NOMO-1 treated with dmso at 0.1 percent for 144 hours (cell line): ENCODE results near the gene SCCPDH.
"Not testable (repeated sequence)": the region's sequence is repeated elsewhere in the genome, so short reads cannot be mapped to it uniquely, and the experiment has no call there.

ENCODE experiments used
- DNase-seq: peaks from one replicate; lab custom pipeline; 2025; ENCODE audit not compliant: unreplicated experiment; lab: John Stamatoyannopoulos, UW

The SCCPDH gene

DNA sequence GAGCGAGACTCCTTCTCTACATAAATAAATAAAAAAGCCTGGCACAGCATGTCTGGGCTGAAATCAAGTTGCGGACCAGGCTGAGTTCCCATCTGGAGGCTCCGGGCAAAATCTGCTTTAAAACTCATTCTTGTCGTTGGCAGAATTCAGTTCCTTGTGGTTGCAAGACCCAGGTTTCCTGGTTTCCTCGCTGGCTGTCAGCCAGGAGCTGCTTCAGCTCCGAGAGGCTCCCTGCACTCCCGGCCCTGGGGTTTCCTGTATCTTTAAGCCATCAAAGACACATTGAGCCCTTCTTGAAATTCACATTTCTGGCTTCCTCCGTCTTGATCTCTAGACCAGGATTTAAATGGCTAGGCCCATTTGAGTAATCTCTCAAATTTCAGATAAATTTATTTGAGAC is 20.6 kb upstream of the SCCPDH start:
- DNase-seq: no peak

DNA sequence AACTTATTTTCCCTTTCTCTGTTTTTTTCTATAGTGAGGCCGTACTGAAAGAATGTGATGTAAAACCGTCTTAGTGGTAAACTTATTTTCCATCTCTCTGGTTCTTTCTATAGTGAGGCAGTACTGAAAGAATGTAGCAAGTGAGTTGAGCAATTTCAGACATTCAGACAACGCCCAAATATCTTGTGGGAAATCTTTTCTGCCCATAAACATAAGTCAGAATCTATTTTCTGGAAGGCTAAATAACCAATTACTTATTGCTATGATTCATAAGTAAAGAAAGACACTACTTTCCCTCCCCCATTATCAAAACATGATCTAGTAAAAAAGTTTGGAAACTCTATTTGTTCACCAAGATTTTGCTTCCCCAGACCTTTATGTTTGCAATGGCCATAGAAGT is 18.8 kb upstream of the SCCPDH start:
- DNase-seq: no peak

DNA sequence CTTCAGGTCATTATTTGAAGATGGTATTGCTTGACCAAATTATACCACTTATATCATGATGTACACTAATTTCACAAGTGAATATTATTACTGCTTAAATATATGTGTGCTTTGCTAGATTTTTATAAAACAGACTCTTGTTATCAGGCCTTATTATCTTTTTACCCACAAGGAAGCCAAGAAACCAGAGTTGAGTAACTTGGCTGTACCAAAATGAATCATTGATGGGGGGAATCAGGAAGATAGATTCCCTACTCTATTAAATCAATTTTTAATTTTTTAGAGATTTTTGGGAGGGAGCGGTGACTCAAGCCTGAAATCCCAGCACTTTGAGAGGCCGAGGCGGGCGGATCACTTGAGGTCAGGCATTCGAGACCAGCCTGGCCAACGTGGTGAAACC is 16.0 kb upstream of the SCCPDH start:
- DNase-seq: no peak

DNA sequence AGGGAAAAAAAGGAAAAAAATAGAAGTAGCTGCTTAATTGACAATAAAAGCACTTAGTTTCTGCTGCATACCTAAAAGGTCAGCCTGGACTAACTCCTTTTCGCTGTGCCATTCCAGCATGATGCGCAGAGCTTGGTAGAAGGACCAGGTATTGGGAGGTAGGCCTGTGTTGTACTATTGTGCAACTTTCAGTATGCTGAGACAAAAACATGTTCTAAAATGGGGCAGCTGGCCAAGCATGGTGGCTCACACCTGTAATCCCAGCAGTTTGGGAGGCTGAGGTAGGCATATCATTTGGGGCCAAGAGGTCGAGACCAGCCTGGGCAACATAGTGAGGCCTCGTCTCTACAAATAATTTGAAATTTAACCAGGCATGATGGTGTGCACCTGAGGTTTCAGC is 15.0 kb upstream of the SCCPDH start:
- no peak for DNase-seq

DNA sequence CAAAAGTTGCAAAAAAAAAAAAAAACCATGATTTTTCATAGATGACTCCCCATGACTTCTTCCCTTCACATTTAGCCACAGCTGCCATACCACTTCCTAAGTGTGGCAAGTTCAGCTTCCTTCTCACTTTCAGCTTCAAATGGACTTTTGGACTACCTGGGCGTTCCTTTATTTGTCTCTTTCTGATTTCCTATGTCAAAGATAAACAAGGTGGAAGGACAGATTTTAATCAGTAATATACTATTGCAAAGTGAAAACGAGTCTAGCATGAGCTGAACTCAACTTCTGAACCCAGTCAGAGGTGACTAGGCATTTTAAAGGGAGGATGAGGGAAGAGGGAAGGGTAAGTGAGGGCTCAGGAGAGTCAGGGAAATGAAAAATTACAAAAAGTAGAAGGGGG is 14.4 kb upstream of the SCCPDH start:
- DNase-seq: peak; percentile 19

DNA sequence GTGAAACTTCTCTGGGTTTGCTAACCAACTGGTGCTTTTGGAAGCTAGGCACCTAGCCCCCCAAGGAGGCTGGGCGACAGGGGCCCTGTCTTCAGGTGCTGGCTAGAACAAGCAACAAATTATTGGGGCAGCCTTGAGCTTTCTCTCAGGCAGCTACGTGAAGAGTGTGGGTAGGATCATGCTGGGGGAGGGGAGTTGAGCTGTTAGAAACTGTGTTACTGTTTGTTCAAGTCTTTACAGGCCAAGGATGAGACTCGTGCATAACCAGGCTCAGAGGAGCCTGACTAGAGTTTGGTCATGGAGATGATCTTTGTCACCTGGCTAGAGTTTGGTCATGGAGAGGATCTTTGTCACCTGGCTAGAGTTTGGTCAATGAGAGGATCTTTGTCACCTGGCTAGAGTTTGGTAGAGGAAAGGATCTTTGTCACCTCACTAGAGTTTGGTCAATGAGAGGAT is 12.6 kb upstream of the SCCPDH start:
- DNase-seq: no peak

DNA sequence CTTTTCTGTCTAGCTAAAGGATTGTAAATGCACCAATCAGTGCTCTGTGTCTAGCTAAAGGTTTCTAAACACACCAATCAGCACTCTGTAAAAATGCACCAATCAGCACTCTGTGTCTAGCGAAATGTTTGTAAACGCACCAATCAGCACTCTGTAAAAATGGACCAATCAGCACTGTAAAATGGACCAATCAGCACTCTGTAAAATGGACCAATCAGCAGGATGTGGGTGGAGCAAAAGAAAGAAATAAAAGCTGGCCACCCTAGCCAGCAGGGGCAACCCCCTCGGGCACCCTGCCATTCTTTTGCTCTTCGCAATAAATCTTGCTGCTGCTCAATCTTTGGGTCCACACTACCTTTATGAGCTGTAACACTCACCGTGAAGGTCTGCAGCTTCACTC is 11.8 kb upstream of the SCCPDH start:
- DNase-seq: not testable (repeated sequence)

DNA sequence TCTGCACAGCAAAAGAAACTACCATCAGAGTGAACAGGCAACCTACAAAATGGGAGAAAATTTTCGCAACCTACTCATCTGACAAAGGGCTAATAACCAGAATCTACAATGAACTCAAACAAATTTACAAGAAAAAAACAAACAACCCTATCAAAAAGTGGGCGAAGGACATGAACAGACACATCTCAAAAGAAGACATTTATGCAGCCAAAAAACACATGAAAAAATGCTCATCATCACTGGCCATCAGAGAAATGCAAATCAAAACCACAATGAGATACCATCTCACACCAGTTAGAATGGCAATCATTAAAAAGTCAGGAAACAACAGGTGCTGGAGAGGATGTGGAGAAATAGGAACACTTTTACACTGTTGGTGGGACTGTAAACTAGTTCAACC is 4.8 kb upstream of the SCCPDH start:
- not testable (repeated sequence) for DNase-seq

DNA sequence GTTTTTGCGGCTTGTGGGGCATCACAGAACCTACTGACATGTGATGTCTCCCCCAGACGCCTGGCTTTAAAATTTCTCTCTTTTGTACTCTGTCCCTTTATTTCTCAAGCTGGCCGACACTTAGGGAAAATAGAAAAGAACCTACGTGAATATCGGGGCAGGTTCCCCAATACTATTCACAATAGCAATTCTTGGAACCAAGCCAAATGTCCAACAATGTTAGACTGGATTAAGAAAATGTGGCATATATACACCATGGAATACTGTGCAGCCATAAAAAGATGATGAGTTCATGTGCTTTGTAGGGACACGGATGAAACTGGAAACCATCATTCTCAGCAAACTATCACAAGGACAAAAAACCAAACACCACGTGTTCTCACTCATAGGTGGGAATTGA is 3.4 kb upstream of the SCCPDH start:
- DNase-seq: not testable (repeated sequence)

DNA sequence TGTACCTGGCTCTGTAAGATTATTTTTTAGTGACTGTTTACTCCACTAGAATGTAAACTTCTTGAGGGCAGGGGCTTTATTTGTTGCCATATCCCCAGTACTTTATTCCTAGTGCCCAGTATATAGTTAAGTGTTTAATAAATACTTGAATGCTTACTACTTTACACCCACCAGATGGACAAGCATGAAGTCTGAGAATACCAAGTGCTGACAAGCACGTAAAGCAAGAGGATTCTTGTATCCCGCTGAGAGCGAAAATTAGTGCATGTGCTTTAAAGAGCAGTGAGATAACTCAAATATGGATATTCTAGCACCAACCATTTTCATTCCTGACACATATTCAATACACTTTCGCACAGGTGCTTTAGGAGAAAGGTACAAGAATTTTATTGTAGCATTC is 1.5 kb upstream of the SCCPDH start:
- no peak for DNase-seq

DNA sequence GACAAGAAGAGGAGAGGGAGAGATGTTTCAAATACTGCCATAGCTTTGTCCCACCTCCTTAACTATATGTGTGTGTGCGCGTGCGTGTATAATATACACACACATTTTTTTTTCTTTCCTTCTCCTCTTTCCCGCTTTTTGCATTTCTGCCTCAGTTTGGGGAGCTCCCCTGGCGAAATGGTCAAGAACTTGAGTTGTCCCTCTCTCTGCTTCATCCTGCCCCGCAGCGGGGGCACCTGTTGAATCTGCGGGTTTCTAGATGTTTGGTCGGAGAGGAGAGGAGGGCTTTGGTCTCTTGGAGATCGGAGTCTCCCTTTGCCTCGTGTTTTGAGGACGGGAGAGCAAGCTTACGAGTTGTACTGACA is 504 bp downstream of the SCCPDH start:
- no peak for DNase-seq

DNA sequence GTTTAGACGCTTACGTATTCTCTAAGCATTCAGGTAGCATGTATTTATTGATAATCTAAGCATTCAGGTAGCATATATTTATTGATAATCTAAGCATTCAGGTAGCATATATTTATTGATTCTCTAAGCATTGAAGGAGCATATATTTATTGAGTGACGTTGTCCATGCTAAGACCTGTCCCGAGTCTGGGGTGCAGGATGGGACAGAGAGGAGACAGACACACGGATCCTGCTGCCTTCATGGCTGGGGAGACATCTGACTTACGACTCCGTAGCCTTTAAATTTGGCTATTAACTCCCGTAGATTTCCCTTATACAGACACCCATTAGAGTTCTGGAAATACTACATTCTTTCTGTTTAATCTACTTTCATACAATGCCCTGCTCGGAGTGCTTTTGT is 982 bp downstream of the SCCPDH start:
- DNase-seq: no peak

DNA sequence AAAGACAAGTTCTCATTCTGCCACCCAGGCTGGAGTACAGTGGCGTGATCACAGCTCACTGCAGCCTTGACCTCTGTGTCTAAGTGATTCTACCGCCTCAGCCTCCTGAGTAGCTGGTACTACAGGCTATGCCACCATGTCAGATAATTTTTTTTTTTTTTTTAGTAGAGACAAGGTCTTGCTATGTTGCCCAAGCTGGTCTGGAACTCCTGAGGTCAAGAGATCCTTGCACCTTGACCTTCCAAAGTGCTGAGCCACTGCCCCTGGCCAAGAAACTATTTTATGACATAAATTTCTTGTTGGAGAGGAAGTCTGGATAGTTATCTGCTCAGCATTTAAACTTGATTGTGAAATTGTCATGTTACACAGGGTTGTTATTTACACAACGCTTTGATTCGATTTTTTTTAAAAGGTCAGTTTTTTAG is 2.1 kb downstream of the SCCPDH start:
- no peak for DNase-seq

DNA sequence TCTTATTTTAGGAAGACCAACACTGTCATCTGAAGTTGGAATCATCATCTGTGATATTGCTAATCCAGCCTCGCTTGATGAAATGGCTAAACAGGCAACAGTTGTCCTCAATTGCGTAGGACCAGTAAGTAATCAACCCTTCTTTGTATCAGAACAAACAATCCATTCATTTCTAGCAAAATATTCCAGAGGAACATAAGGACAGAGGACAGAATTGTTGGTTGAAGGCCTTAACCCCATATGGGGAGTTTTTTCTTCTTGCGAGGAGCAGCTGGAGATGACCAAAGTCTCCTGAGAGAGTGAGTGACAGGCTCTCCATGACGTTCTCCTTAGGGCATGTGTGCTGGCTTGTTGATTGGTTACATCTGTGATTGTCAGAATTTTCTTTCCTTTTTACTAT is 2.7 kb downstream of the SCCPDH start:
- DNase-seq: no peak

DNA sequence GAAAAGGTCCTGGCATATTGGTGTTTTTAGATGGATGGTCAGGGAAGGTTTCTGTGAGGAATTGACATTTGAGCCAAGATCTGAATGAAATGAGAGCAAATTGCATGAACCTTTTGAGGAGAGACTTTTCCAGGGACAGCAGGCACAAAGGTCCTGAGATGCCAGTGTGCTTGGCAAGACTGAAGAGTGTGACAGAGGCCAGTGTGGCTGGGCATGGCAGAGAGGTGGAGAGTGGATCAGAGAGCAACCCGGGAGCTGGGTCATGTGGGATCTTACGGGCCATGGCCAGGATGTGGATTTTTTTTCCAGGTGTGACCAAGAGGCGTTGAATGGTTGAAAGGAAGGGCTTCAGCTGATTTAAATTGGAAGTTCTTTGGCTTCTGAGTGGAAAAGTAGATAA is 3.4 kb downstream of the SCCPDH start:
- no peak for DNase-seq

DNA sequence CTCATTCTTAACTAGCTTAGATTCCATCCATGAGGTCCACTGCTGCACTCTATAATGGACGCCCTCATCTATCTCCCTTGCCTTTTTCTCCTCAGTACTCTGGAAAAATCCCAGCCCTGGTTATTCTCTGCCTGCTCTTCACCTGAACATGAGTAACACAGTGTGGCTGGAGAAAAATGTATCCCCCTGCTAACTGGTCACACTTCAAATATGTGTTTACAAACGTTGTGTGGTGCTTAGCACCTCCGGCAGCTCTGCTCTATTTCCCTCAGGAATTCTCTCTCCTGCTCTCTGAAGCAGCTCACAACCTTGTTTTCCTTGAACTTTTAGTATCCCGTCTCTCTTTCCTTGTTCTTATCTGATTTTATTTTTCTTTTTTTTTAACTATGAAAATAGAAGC is 4.1 kb downstream of the SCCPDH start:
- no peak for DNase-seq

DNA sequence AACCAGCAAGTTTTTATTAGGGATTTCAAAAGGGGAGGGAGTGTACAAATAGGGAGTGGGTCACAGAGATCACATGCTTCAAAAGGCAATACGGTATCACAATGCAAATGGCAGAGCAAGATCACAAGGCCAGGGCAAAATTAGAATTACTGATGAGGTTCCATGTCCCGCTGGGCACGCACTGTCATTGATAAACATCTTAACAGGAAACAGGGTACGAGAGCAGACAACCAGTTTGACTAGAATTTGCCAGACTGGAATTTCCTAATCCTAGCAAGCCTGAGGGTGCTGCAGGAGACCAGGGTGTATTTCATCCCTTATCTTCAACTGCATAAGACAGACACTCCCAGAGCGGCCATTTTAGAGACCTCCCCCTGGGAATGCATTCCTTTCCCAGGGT is 4.8 kb downstream of the SCCPDH start:
- DNase-seq: not testable (repeated sequence)

DNA sequence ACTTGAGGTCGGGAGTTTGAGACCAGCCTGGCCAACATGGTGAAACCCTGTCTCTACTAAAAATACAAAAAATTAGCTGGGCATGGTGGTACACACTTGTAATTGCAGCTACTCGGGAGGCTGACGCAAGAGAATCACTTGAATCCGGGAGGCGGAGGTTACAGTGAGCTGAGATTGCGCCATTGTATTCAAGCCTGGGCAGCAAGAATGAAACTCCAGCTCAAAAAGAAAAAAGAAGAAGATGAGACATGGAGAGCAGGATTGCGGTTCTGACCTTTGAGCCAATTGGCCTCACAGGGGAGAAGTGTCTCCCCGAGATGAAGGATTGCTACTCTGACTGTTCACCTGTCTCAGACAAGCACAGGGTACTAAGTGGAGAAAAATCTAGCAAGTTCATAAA is 6.6 kb downstream of the SCCPDH start:
- no peak for DNase-seq

DNA sequence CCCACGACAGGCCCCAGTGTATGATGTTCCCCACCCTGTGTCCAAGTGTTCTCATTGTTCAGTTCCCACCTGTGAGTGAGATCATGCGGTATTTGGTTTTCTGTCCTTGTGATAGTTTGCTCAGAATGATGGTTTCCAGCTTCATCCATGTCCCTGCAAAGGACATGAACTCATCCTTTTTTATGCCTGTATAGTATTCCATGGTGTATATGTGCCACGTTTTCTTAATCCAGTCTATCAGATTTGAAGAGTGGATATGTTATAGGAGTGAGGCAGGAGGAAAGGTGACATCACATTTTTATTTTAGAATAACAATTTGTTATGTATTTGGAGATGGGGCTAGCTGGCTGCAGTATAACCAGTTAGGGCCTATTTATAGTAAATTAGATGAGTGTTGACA is 7.7 kb downstream of the SCCPDH start:
- not testable (repeated sequence) for DNase-seq

DNA sequence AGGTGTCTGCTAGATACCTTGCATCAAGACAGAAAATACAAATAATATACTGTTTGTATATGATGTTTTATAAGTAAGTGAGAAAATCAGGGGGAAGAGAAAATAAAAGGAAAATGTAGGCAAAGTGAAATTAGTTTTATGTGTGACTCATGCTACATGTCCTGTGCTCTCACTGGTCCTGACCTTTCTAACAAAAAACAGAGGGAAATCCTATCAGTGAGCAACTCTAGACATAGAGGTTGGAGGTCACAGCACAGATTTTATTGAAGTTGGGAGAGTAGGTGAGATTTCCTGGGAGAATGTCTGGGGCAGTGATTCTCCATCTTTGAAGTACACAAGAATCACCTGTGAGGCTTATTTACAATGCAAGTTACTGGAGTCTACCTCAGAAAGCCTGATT is 9.5 kb downstream of the SCCPDH start:
- no peak for DNase-seq

DNA sequence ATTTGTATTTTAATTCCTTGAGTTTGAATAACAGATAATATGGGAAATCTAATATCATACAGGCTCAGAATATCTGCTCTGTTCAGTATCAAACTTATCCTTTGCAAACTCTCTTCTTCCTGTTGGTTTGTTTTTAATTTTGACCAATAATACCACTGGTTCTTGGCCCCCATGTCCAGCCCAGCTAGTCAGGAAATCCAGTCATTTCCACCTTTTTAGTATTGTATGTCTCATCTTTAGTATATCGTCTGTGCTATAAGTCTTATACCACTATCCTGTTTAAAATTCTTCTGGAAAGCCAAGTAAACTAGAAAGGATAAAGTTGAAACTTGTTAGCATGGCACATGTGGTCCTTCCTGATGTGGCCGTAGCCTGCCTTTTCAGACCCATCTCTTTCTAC is 10.7 kb downstream of the SCCPDH start:
- DNase-seq: no peak

DNA sequence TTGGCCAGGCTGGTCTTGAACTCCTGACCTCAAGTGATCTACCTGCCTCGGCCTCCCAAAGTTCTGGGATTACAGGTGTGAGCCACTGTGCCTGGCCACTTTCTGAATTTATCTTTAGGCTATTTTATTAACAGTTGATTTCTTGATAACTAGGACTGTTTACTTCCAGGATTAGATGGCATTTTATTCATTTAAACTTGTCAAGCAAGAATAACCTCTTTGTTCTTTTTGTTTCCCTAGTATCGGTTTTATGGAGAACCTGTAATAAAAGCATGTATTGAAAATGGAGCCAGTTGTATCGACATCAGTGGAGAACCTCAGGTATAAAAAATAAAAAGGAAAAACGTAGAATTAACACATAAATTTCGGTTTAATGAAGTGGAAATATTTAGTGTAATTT is 11.5 kb downstream of the SCCPDH start:
- DNase-seq: no peak

DNA sequence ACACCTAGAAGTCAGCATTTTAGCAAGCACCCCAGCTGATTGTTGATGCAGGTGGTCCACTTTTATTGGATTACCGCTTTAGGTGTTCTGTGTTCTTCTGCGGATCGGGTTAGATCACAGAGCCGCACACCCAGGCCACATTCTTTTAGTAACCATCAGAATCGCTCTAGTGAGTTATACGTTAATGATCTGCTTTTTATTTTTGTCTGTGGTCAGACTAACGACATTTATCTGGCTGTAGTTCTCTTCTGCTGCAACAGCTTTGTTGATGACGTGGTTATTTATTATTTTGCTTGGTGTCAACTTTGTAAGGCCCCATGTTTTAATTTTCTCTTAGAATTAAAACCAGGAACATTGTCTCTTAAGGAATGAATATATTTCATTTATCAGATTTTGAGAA is 18.2 kb downstream of the SCCPDH start:
- no peak for DNase-seq

DNA sequence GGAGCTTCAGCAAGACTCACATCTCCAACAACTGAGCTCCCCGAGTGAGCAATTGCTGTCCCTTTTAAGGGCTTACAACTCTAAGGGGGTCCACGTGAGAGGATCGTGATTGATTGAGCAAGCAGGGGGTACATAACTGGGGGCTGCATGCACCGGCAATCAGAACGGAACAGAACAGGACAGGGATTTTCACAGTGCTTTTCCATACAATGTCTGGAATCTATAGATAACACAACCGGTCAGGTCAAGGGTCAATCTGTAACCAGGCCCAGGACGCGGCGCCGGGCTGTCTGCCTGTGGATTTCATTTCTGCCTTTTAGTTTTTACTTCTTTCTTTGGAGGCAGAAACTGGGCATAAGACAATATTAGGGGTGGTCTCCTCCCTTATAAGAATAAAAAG is 21.9 kb downstream of the SCCPDH start:
- DNase-seq: not testable (repeated sequence)
